Fibroblast of lung (primary cell): ENCODE data around the gene CR1. TPM values are rescaled to one million over a fixed set of nuclear protein-coding genes. Genes with fewer than 3 reads are reported as not detected.

Source experiments
- DNase-seq, 2 donors: peaks; one replicate each; pipeline versions ENCODE4 v3.0.0 to v3.0.0-alpha.2; 2010; ENCODE audit warnings: low read depth in 2 of 2
- H2AFZ ChIP-seq: 2 replicates; pipeline ENCODE4 v1.5.1; 2012; ENCODE audit warnings: low read length, control low read depth, inconsistent platforms
- H3K27ac ChIP-seq: 2 replicates; pipeline ENCODE4 v1.5.1; 2011; ENCODE audit warnings: low read length, control low read depth; ENCODE audit not compliant: insufficient read depth
- H3K27me3 ChIP-seq: 2 replicates; pipeline ENCODE4 v1.5.1; 2011; ENCODE audit warnings: mild to moderate bottlenecking, low read length; ENCODE audit not compliant: control insufficient read depth, insufficient read depth
- H3K36me3 ChIP-seq: 2 replicates; pipeline ENCODE4 v1.5.1; 2011; ENCODE audit warnings: low read length; ENCODE audit not compliant: control insufficient read depth, insufficient read depth
- H3K4me1 ChIP-seq: 2 replicates; pipeline ENCODE4 v1.5.1; 2011; ENCODE audit warnings: low read length; ENCODE audit not compliant: control insufficient read depth, insufficient read depth; ENCODE audit errors: extremely low read depth
- H3K4me2 ChIP-seq: 2 replicates; pipeline ENCODE4 v1.5.1; 2011; ENCODE audit warnings: low read length, control low read depth; ENCODE audit not compliant: insufficient read depth; ENCODE audit errors: extremely low read depth
- H3K4me3 ChIP-seq, 4 experiments: fragments of 200-600 bp in 1 of 4; sonication (generic) in 1 of 4; replicated peaks in 1 of 4; 2 replicates each; pipeline ENCODE4 v1.5.1; 2011 to 2016; ENCODE audit warnings: low read length in 4 of 4, low read depth in 3 of 4, mild to moderate bottlenecking in 3 of 4, control low read depth in 2 of 4, inconsistent platforms in 1 of 4, mixed read lengths in 1 of 4; ENCODE audit not compliant: insufficient read depth in 1 of 4; ENCODE audit errors: control extremely low read depth in 1 of 4
- H3K79me2 ChIP-seq: 2 replicates; pipeline ENCODE4 v1.5.1; 2012; ENCODE audit warnings: mild to moderate bottlenecking, low read length, inconsistent platforms; ENCODE audit not compliant: control insufficient read depth, insufficient read depth
- H3K9ac ChIP-seq: 2 replicates; pipeline ENCODE4 v1.5.1; 2011; ENCODE audit warnings: mild to moderate bottlenecking, low read length, control low read depth; ENCODE audit not compliant: insufficient read depth
- H3K9me3 ChIP-seq: 2 replicates; pipeline ENCODE4 v1.5.1; 2012; ENCODE audit warnings: low read depth, low read length; ENCODE audit not compliant: control insufficient read depth, insufficient read depth
- H4K20me1 ChIP-seq: 2 replicates; pipeline ENCODE4 v1.5.1; 2011; ENCODE audit warnings: low read length; ENCODE audit not compliant: control insufficient read depth, insufficient read depth; ENCODE audit errors: extremely low read depth
- CTCF ChIP-seq, 2 donors: IDR thresholded peaks in 1 of 2; conservative IDR thresholded peaks in 1 of 2; 1 replicate in 1 of 2; 2 replicates in 1 of 2; pipeline ENCODE4 v1.5.1; 2011 to 2012; ENCODE audit warnings: low read length in 2 of 2, control low read depth in 1 of 2, inconsistent platforms in 1 of 2, low read depth in 1 of 2, mild to moderate bottlenecking in 1 of 2
- EZH2 ChIP-seq: IDR thresholded peaks from 2 replicates; pipeline ENCODE4 v1.5.1; 2012; ENCODE audit warnings: low read length, control low read depth, mild to moderate bottlenecking; ENCODE audit errors: missing control alignments
- polyA plus RNA-seq, 2 donors: library from polyadenylated mRNA; depleted of rRNA in 1 of 2; stranded (reverse) in 1 of 2; unstranded in 1 of 2; fragments of >200 nt; gene quantifications; 2 replicates each; pipeline ENCODE4 v1.2.1, GENCODE V29; 2011 to 2012; ENCODE audit warnings: missing spikeins in 1 of 2
- total RNA-seq: library from RNA; depleted of rRNA; stranded (reverse); fragments of >200 nt; gene quantifications from 2 replicates; pipeline ENCODE4 v1.2.1, GENCODE V29; 2014

Gene CR1
- total and polyA plus RNA-seq, 2 donors (not counting 1 experiment from before 2014, with no cell fraction given), result not detected

GRCh38 chr1:207654320-207654719, 158.4 kb downstream of the CR1 start:
- DNase-seq, result peak in 1 of 2 donors; percentile 12
- no peak overlapping the region for H3K4me3 ChIP-seq
- no peak overlapping the region for H3K9ac ChIP-seq
- peaks cover 3% of the 10 kb centered on the region for H3K27me3 ChIP-seq
- no peaks in the 10 kb centered on the region for H3K36me3 ChIP-seq
- no peaks in the 10 kb centered on the region for H3K4me1 ChIP-seq
- no peak overlapping the region for H3K27ac ChIP-seq
- no peak overlapping the region for H3K4me2 ChIP-seq
- TF ChIP-seq EZH2, result no peak
- TF ChIP-seq CTCF (conservative IDR thresholded peaks at IDR 0.05 in 1 of 2, IDR thresholded peaks at IDR 0.05 in 1 of 2; ENCODE audit: low read depth in 1 of 2, low read length in 2 of 2), result peak in 1 of 2 donors; percentile 21
- no peaks in the 10 kb centered on the region for H3K9me3 ChIP-seq
- no peaks in the 10 kb centered on the region for H3K79me2 ChIP-seq
- H4K20me1 ChIP-seq, result no peaks in the 10 kb centered on the region
- no peak overlapping the region for H2AFZ ChIP-seq

- no peaks in the 10 kb centered on the region for H4K20me1 ChIP-seq
- no peak overlapping the region for H3K4me2 ChIP-seq
- DNase-seq, result no peak
- H3K4me3 ChIP-seq, result no peak overlapping the region
- no peak overlapping the region for H2AFZ ChIP-seq
- H3K27ac ChIP-seq, result no peak overlapping the region
- TF ChIP-seq CTCF (conservative IDR thresholded peaks at IDR 0.05 in 1 of 2, IDR thresholded peaks at IDR 0.05 in 1 of 2; ENCODE audit: low read depth in 1 of 2, low read length in 2 of 2), result no peak
- H3K9me3 ChIP-seq, result no peaks in the 10 kb centered on the region
- H3K79me2 ChIP-seq, result no peaks in the 10 kb centered on the region
- no peaks in the 10 kb centered on the region for H3K4me1 ChIP-seq
- H3K9ac ChIP-seq, result no peak overlapping the region
- H3K27me3 ChIP-seq, result no peaks in the 10 kb centered on the region
- no peaks in the 10 kb centered on the region for H3K36me3 ChIP-seq
Measured at GRCh38 chr1:207658408-207658807, 162.5 kb downstream of the CR1 start.

GRCh38 chr1:207658904-207659485, 163.0 kb downstream of the CR1 start:
- Histone ChIP-seq H3K9me3 (no peaks in the 10 kb centered on the region), H3K27ac (no peak overlapping the region), H3K79me2 (no peaks in the 10 kb centered on the region), H3K4me3 (no peak overlapping the region), H2AFZ (no peak overlapping the region), H3K4me1 (no peaks in the 10 kb centered on the region), H3K4me2 (no peak overlapping the region), H3K9ac (no peak overlapping the region), H3K27me3 (no peaks in the 10 kb centered on the region), H3K36me3 (no peaks in the 10 kb centered on the region), H4K20me1 (no peaks in the 10 kb centered on the region)
- no peak for TF ChIP-seq CTCF (conservative IDR thresholded peaks at IDR 0.05 in 1 of 2, IDR thresholded peaks at IDR 0.05 in 1 of 2; ENCODE audit: low read depth in 1 of 2, low read length in 2 of 2)
- TF ChIP-seq EZH2, result no peak
- DNase-seq, result no peak
